Measurements from ENCODE around the gene MTIF2. TPM values are rescaled to one million over a fixed set of nuclear protein-coding genes. Genes with fewer than 3 reads are reported as not detected.

MTIF2 gene
- total and polyA plus RNA-seq, 2 donors (not counting 1 experiment from before 2014, with no cell fraction given), result 22.8 to 54.0 TPM

GRCh38 chr2:55233658-55233940 is 35.4 kb downstream of the MTIF2 start:
- Histone ChIP-seq H3K36me3 (ENCODE audit: control insufficient read depth, insufficient read depth, low read length) (peaks cover 5% of the 10 kb centered on the region), H3K4me3 (replicated peaks in 1 of 4; ENCODE audit: control extremely low read depth in 1 of 4, insufficient read depth in 1 of 4, low read depth in 3 of 4, low read length in 4 of 4) (peak overlapping the region; percentile 95 to 99 (median 98)), H4K20me1 (ENCODE audit: control insufficient read depth, extremely low read depth, insufficient read depth, low read length) (no peaks in the 10 kb centered on the region), H3K27ac (ENCODE audit: insufficient read depth, low read length) (peak overlapping the region; percentile 99), H3K9me3 (ENCODE audit: control insufficient read depth, insufficient read depth, low read depth, low read length) (no peaks in the 10 kb centered on the region), H3K9ac (ENCODE audit: insufficient read depth, low read length) (no peak overlapping the region), H3K4me2 (ENCODE audit: extremely low read depth, insufficient read depth, low read length) (peak overlapping the region; percentile 94), H2AFZ (ENCODE audit: low read length) (no peak overlapping the region), H3K27me3 (ENCODE audit: control insufficient read depth, insufficient read depth, low read length) (no peaks in the 10 kb centered on the region), H3K79me2 (ENCODE audit: control insufficient read depth, insufficient read depth, low read length) (peaks cover 35% of the 10 kb centered on the region), H3K4me1 (ENCODE audit: control insufficient read depth, extremely low read depth, insufficient read depth, low read length) (peaks cover 5% of the 10 kb centered on the region)
- no peak for DNase-seq (ENCODE audit: low read depth in 2 of 2)
- TF ChIP-seq EZH2 (IDR thresholded peaks at IDR 0.05; ENCODE audit: low read length, missing control alignments) (no peak), CTCF (conservative IDR thresholded peaks at IDR 0.05 in 1 of 2, IDR thresholded peaks at IDR 0.05 in 1 of 2; ENCODE audit: low read depth in 1 of 2, low read length in 2 of 2) (no peak)

GRCh38 chr2:55232863-55233657 is 36.0 kb downstream of the MTIF2 start:
- Histone ChIP-seq H3K27me3 (ENCODE audit: control insufficient read depth, insufficient read depth, low read length) (no peaks in the 10 kb centered on the region), H4K20me1 (ENCODE audit: control insufficient read depth, extremely low read depth, insufficient read depth, low read length) (no peaks in the 10 kb centered on the region), H2AFZ (ENCODE audit: low read length) (peak overlapping the region; percentile 60), H3K27ac (ENCODE audit: insufficient read depth, low read length) (peak overlapping the region; percentile 99), H3K4me2 (ENCODE audit: extremely low read depth, insufficient read depth, low read length) (peak overlapping the region; percentile 94), H3K36me3 (ENCODE audit: control insufficient read depth, insufficient read depth, low read length) (peaks cover 5% of the 10 kb centered on the region), H3K9me3 (ENCODE audit: control insufficient read depth, insufficient read depth, low read depth, low read length) (no peaks in the 10 kb centered on the region), H3K4me3 (replicated peaks in 1 of 4; ENCODE audit: control extremely low read depth in 1 of 4, insufficient read depth in 1 of 4, low read depth in 3 of 4, low read length in 4 of 4) (peak overlapping the region; percentile 95 to 99 (median 98)), H3K4me1 (ENCODE audit: control insufficient read depth, extremely low read depth, insufficient read depth, low read length) (peaks cover 5% of the 10 kb centered on the region), H3K79me2 (ENCODE audit: control insufficient read depth, insufficient read depth, low read length) (peaks cover 37% of the 10 kb centered on the region), H3K9ac (ENCODE audit: insufficient read depth, low read length) (peak overlapping the region; percentile 93)
- TF ChIP-seq CTCF (conservative IDR thresholded peaks at IDR 0.05 in 1 of 2, IDR thresholded peaks at IDR 0.05 in 1 of 2; ENCODE audit: low read depth in 1 of 2, low read length in 2 of 2), result no peak
- no peak for TF ChIP-seq EZH2 (IDR thresholded peaks at IDR 0.05; ENCODE audit: low read length, missing control alignments)
- peak; percentile 26 to 33 for DNase-seq (ENCODE audit: low read depth in 2 of 2)

GRCh38 chr2:55232084-55232862 is 36.8 kb downstream of the MTIF2 start, which contains the start of the genes CLHC1 and RPS27A:
CLHC1 (minus strand) TSS chr2:55232293; CDS start chr2:55222411, 9,882 bp downstream.
RPS27A (plus strand) TSS chr2:55232688; CDS start chr2:55232825, 137 bp downstream.
- Histone ChIP-seq H3K27me3 (ENCODE audit: control insufficient read depth, insufficient read depth, low read length) (no peaks in the 10 kb centered on the region), H3K27ac (ENCODE audit: insufficient read depth, low read length) (peak within 1 kb of the TSS; percentile 99), H3K4me2 (ENCODE audit: extremely low read depth, insufficient read depth, low read length) (peak within 1 kb of the TSS; percentile 94), H3K9me3 (ENCODE audit: control insufficient read depth, insufficient read depth, low read depth, low read length) (no peaks in the 10 kb centered on the region), H3K4me1 (ENCODE audit: control insufficient read depth, extremely low read depth, insufficient read depth, low read length) (peaks cover 5% of the 10 kb centered on the region), H4K20me1 (ENCODE audit: control insufficient read depth, extremely low read depth, insufficient read depth, low read length) (no peaks in the 10 kb centered on the region), H2AFZ (ENCODE audit: low read length) (peak within 1 kb of the TSS; percentile 98), H3K9ac (ENCODE audit: insufficient read depth, low read length) (peak within 1 kb of the TSS; percentile 93), H3K79me2 (ENCODE audit: control insufficient read depth, insufficient read depth, low read length) (peaks cover 37% of the 10 kb centered on the region), H3K36me3 (ENCODE audit: control insufficient read depth, insufficient read depth, low read length) (peaks cover 5% of the 10 kb centered on the region), H3K4me3 (replicated peaks in 1 of 4; ENCODE audit: control extremely low read depth in 1 of 4, insufficient read depth in 1 of 4, low read depth in 3 of 4, low read length in 4 of 4) (peak within 1 kb of the TSS; percentile 95 to 99 (median 98))
- DNase-seq (ENCODE audit: low read depth in 2 of 2), result peak; percentile 99
- TF ChIP-seq CTCF (conservative IDR thresholded peaks at IDR 0.05 in 1 of 2, IDR thresholded peaks at IDR 0.05 in 1 of 2; ENCODE audit: low read depth in 1 of 2, low read length in 2 of 2) (no peak), EZH2 (IDR thresholded peaks at IDR 0.05; ENCODE audit: low read length, missing control alignments) (no peak)

Measured in fibroblast of lung (primary cell).